Trophoblast cell (in vitro differentiated cells and primary cell): Measurements from ENCODE around the gene WIPF2.

Source experiments
- DNase-seq, 2 donors: peaks; one replicate each; pipeline ENCODE4 v3.0.0-alpha.2; 2016
- H2AFZ ChIP-seq: 2 replicates; pipeline ENCODE4 v1.6.1; 2013; ENCODE audit warnings: low read length, moderate library complexity, mild to moderate bottlenecking; ENCODE audit not compliant: insufficient read depth, poor library complexity
- H2AK5ac ChIP-seq: 2 replicates; pipeline ENCODE4 v1.6.1; 2013; ENCODE audit warnings: mild to moderate bottlenecking, low read length
- H2BK120ac ChIP-seq: 2 replicates; pipeline ENCODE4 v1.6.1; 2013; ENCODE audit warnings: low read length, mild to moderate bottlenecking, moderate library complexity; ENCODE audit not compliant: insufficient read depth, poor library complexity
- H2BK12ac ChIP-seq: 2 replicates; pipeline ENCODE4 v1.6.1; 2013; ENCODE audit warnings: mild to moderate bottlenecking, low read length, moderate library complexity
- H2BK5ac ChIP-seq: 2 replicates; pipeline ENCODE4 v1.6.1; 2013; ENCODE audit warnings: low read length, low read depth, moderate library complexity, mild to moderate bottlenecking; ENCODE audit not compliant: poor library complexity
- H3K14ac ChIP-seq: 2 replicates; pipeline ENCODE4 v1.6.1; 2013; ENCODE audit warnings: mild to moderate bottlenecking, low read length
- H3K18ac ChIP-seq: 2 replicates; pipeline ENCODE4 v1.6.1; 2013; ENCODE audit warnings: mild to moderate bottlenecking, low read length
- H3K23ac ChIP-seq: 2 replicates; pipeline ENCODE4 v1.6.1; 2013; ENCODE audit warnings: low read length
- H3K27ac ChIP-seq: 2 replicates; pipeline ENCODE4 v1.5.1; 2013; ENCODE audit warnings: low read depth, mild to moderate bottlenecking, inconsistent platforms, low read length, moderate library complexity
- H3K27me3 ChIP-seq: 2 replicates; pipeline ENCODE4 v1.6.1; 2013; ENCODE audit warnings: inconsistent platforms, mild to moderate bottlenecking, low read length, moderate library complexity; ENCODE audit not compliant: insufficient read depth
- H3K36me3 ChIP-seq, 2 experiments: 1 replicate in 1 of 2; 2 replicates in 1 of 2; pipeline ENCODE4 v1.6.1; 2013; ENCODE audit warnings: low read length in 2 of 2, mild to moderate bottlenecking in 2 of 2, moderate library complexity in 1 of 2; ENCODE audit not compliant: insufficient read depth in 2 of 2, control insufficient read depth in 1 of 2
- H3K4ac ChIP-seq: 2 replicates; pipeline ENCODE4 v1.6.1; 2013; ENCODE audit warnings: low read depth, mild to moderate bottlenecking, low read length, moderate library complexity
- H3K4me1 ChIP-seq, 2 experiments: 1 replicate in 1 of 2; 2 replicates in 1 of 2; pipeline ENCODE4 v1.6.1; 2013; ENCODE audit warnings: low read length in 2 of 2, mild to moderate bottlenecking in 2 of 2, moderate library complexity in 1 of 2; ENCODE audit not compliant: insufficient read depth in 2 of 2, control insufficient read depth in 1 of 2
- H3K4me2 ChIP-seq: 2 replicates; pipeline ENCODE4 v1.6.1; 2013; ENCODE audit warnings: inconsistent platforms, mild to moderate bottlenecking, low read length, moderate library complexity
- H3K4me3 ChIP-seq: 2 replicates; pipeline ENCODE4 v1.5.1; 2013; ENCODE audit warnings: mild to moderate bottlenecking, low read depth, low read length, inconsistent platforms
- H3K79me1 ChIP-seq: one replicate; pipeline ENCODE4 v1.6.1; 2013; ENCODE audit warnings: low read length
- H3K79me2 ChIP-seq: 2 replicates; pipeline ENCODE4 v1.6.1; 2013; ENCODE audit warnings: low read length, mild to moderate bottlenecking; ENCODE audit not compliant: control insufficient read depth, insufficient read depth, poor library complexity
- H3K9ac ChIP-seq: 2 replicates; pipeline ENCODE4 v1.6.1; 2013; ENCODE audit warnings: mild to moderate bottlenecking, low read length
- H3K9me3 ChIP-seq: 2 replicates; pipeline ENCODE4 v1.6.1; 2013; ENCODE audit warnings: low read depth, mild to moderate bottlenecking, control low read depth, inconsistent platforms, low read length; ENCODE audit not compliant: insufficient read depth
- H4K12ac ChIP-seq: 2 replicates; pipeline ENCODE4 v1.6.1; 2013; ENCODE audit warnings: low read depth, mild to moderate bottlenecking, low read length, moderate library complexity
- H4K8ac ChIP-seq: 2 replicates; pipeline ENCODE4 v1.6.1; 2013; ENCODE audit warnings: low read depth, mild to moderate bottlenecking, low read length, moderate library complexity
- H4K91ac ChIP-seq: one replicate; pipeline ENCODE4 v1.6.1; 2013; ENCODE audit warnings: low read depth, mild to moderate bottlenecking, low read length, moderate library complexity
- WGBS: extraction: QIAGEN DNeasy Blood & Tissue Kit; methylation state at CpG from one replicate; pipeline ENCODE4 v1.1.7; 2013; ENCODE audit warnings: missing lambda C conversion rate; ENCODE audit not compliant: insufficient read length, insufficient coverage; ENCODE audit errors: extremely low coverage; 5-methylcytosine and 5-hydroxymethylcytosine counted together

The WIPF2 gene

GRCh38 chr17:40180694-40181093, 38.4 kb upstream of the WIPF2 start:
- WGBS, result no CpG with 5 or more reads among the region's 5 CpGs
- Histone ChIP-seq H3K36me3 (peaks cover 3 to 4% of the 10 kb centered on the region in 2 experiments), H3K14ac (no peak overlapping the region), H2AK5ac (no peak overlapping the region), H4K8ac (no peak overlapping the region), H3K18ac (no peak overlapping the region), H3K27ac (no peak overlapping the region), H3K27me3 (no peaks in the 10 kb centered on the region), H2BK120ac (no peak overlapping the region), H3K79me2 (no peaks in the 10 kb centered on the region), H3K9me3 (no peaks in the 10 kb centered on the region), H2BK5ac (no peak overlapping the region), H2BK12ac (no peak overlapping the region), H3K4me3 (no peak overlapping the region), H4K91ac (no peak overlapping the region), H4K12ac (no peak overlapping the region), H3K4ac (no peak overlapping the region), H3K4me2 (no peak overlapping the region), H3K79me1 (peaks cover 3% of the 10 kb centered on the region), H3K23ac (no peak overlapping the region), H3K4me1 (peaks cover 0 to 5% of the 10 kb centered on the region in 2 experiments), H3K9ac (no peak overlapping the region), H2AFZ (no peak overlapping the region)
- no peak for DNase-seq

- H4K8ac ChIP-seq, result no peak overlapping the region
- no peak overlapping the region for H4K12ac ChIP-seq
- H3K4me2 ChIP-seq, result no peak overlapping the region
- no peak for DNase-seq
- H3K9me3 ChIP-seq, result no peaks in the 10 kb centered on the region
- H3K23ac ChIP-seq, result no peak overlapping the region
- peaks cover 3% of the 10 kb centered on the region for H3K79me1 ChIP-seq
- H3K4me3 ChIP-seq, result no peak overlapping the region
- H3K18ac ChIP-seq, result no peak overlapping the region
- H4K91ac ChIP-seq, result no peak overlapping the region
- no peak overlapping the region for H2AFZ ChIP-seq
- no CpG with 5 or more reads among the region's 8 CpGs for WGBS
- H2BK120ac ChIP-seq, result no peak overlapping the region
- H3K9ac ChIP-seq, result no peak overlapping the region
- H3K4ac ChIP-seq, result no peak overlapping the region
- H3K79me2 ChIP-seq, result no peaks in the 10 kb centered on the region
- no peak overlapping the region for H2BK12ac ChIP-seq
- no peak overlapping the region for H3K27ac ChIP-seq
- peaks cover 3 to 4% of the 10 kb centered on the region in 2 experiments for H3K36me3 ChIP-seq
- no peak overlapping the region for H3K14ac ChIP-seq
- H3K4me1 ChIP-seq, result peaks cover 0 to 5% of the 10 kb centered on the region in 2 experiments
- H2AK5ac ChIP-seq, result no peak overlapping the region
- no peaks in the 10 kb centered on the region for H3K27me3 ChIP-seq
- H2BK5ac ChIP-seq, result no peak overlapping the region
Measured at GRCh38 chr17:40181205-40181604, 37.9 kb upstream of the WIPF2 start.

- Histone ChIP-seq H2BK12ac (no peak overlapping the region), H3K36me3 (peaks cover 0 to 2% of the 10 kb centered on the region in 2 experiments), H4K91ac (no peak overlapping the region), H2BK120ac (no peak overlapping the region), H3K79me2 (no peaks in the 10 kb centered on the region), H3K23ac (no peak overlapping the region), H3K4ac (no peak overlapping the region), H3K79me1 (peaks cover under 1% of the 10 kb centered on the region), H4K8ac (no peak overlapping the region), H3K27me3 (no peaks in the 10 kb centered on the region), H2BK5ac (no peak overlapping the region), H3K9me3 (no peaks in the 10 kb centered on the region), H3K4me1 (peaks cover 0 to 3% of the 10 kb centered on the region in 2 experiments), H2AK5ac (no peak overlapping the region), H3K27ac (no peak overlapping the region), H3K4me3 (no peak overlapping the region), H3K14ac (no peak overlapping the region), H4K12ac (no peak overlapping the region), H3K4me2 (no peak overlapping the region), H3K18ac (no peak overlapping the region), H3K9ac (no peak overlapping the region), H2AFZ (no peak overlapping the region)
- no CpG with 5 or more reads among the region's 6 CpGs for WGBS
- no peak for DNase-seq
Measured at GRCh38 chr17:40182606-40183005, 36.5 kb upstream of the WIPF2 start.

DNA sequence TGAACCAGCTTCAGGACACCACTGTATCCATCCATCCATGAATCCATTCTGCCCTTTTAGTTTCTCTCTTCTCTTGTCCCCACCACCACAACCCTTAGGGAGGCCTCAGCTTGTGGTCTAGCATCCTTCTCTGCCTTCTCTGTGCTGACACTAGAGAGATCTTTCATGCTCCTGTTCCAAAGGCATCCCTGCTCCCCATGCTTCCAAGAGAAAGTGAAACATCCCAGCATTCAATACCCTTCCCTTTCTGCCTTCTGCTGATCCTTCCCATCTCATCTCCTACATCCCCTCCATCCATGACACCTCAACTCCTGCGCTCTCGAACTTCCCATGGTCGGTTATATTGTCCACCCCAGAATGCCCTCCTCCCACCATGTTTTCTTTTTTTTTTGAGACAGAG, 31.9 kb upstream of the WIPF2 start:
- no peak overlapping the region for H2AK5ac ChIP-seq
- no CpG with 5 or more reads among the region's 3 CpGs for WGBS
- no peak overlapping the region for H4K12ac ChIP-seq
- H3K79me1 ChIP-seq, result no peaks in the 10 kb centered on the region
- H3K27me3 ChIP-seq, result no peaks in the 10 kb centered on the region
- no peak overlapping the region for H4K91ac ChIP-seq
- no peak overlapping the region for H2BK5ac ChIP-seq
- H3K4me1 ChIP-seq, result peaks cover 0 to 2% of the 10 kb centered on the region in 2 experiments
- peak overlapping the region; percentile 12 for H3K9ac ChIP-seq
- H3K27ac ChIP-seq, result no peak overlapping the region
- H2BK120ac ChIP-seq, result no peak overlapping the region
- no peaks in the 10 kb centered on the region for H3K9me3 ChIP-seq
- no peak for DNase-seq
- H3K14ac ChIP-seq, result no peak overlapping the region
- H4K8ac ChIP-seq, result no peak overlapping the region
- no peaks in the 10 kb centered on the region for H3K79me2 ChIP-seq
- peak overlapping the region; percentile 5 for H3K23ac ChIP-seq
- H3K36me3 ChIP-seq, result no peaks in the 10 kb centered on the region
- no peak overlapping the region for H3K4ac ChIP-seq
- no peak overlapping the region for H3K4me2 ChIP-seq
- H2AFZ ChIP-seq, result no peak overlapping the region
- H3K18ac ChIP-seq, result no peak overlapping the region
- no peak overlapping the region for H2BK12ac ChIP-seq
- no peak overlapping the region for H3K4me3 ChIP-seq
